ENCODE measurements around the gene FCER2.

GRCh38 chr19:7710616-7711015, 8.7 kb upstream of the FCER2 start:
- TF ChIP-seq CTCF (IDR thresholded peaks at IDR 0.05; ENCODE audit: insufficient read depth, low read length, poor library complexity, severe bottlenecking) (no peak), EZH2phosphoT487 (conservative IDR thresholded peaks at IDR 0.05; ENCODE audit: low read length) (no peak)

All from SU-DHL-6 (cell line).